ENCODE results near the gene EXOC4. TPM values are rescaled to one million over a fixed set of nuclear protein-coding genes. Genes with fewer than 3 reads are reported as not detected.

EXOC4 gene
- total and polyA plus RNA-seq, 2 experiments from 2014 or later = 23.9 to 51.7 TPM

DNA sequence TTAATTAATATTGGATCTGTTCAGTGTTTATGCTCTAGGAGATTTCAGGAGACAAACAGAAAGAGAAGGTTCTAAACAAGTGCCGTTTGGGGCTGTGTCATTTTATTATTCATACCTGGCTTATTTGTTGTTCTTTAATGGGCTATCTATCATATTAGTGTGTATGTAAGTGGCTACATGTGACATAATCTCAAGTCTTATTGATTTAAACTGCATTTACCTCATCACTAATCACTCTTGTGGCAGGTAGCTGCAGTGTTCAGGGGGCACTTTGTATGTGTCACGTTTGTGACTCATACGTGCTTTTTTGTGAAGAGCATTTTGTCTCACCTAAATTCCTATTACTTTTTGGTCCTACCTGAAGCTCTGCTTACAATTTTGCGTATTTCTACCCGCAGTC is 95.4 kb downstream of the EXOC4 start:
- Histone ChIP-seq H3K4me3 (no peak overlapping the region), H3K9me2 (ENCODE audit: insufficient read depth) (no peaks in the 10 kb centered on the region), H3K79me2 (ENCODE audit: insufficient read depth) (peaks cover 26% of the 10 kb centered on the region), H3K36me3 (ENCODE audit: low read depth) (no peaks in the 10 kb centered on the region), H3K4me2 (ENCODE audit: unreplicated experiment) (no peak overlapping the region), H3F3A (ENCODE audit: insufficient read depth) (no peaks in the 10 kb centered on the region; the same call in 1 of the 2 replicates), H3K27ac (no peak overlapping the region), H3K4me1 (ENCODE audit: insufficient read depth) (no peaks in the 10 kb centered on the region), H2AFZ (no peak overlapping the region), H3K9ac (no peak overlapping the region), H3K9me3 (ENCODE audit: low read depth) (peaks cover 2% of the 10 kb centered on the region), H3K27me3 (replicated peaks; ENCODE audit: insufficient read depth) (no peaks in the 10 kb centered on the region), H4K20me1 (ENCODE audit: insufficient read depth) (no peaks in the 10 kb centered on the region; the same call in 1 of the 2 replicates)
- DNase-seq = no peak
- TF ChIP-seq EZH2 (IDR thresholded peaks at IDR 0.05; ENCODE audit: insufficient read depth, poor library complexity, severe bottlenecking) = no peak
- TF ChIP-seq EZH2phosphoT487 (IDR thresholded peaks at IDR 0.05; ENCODE audit: insufficient read depth, low read depth) = no peak
- WGBS, 2 experiments (ENCODE audit: low coverage in 1 of 2, low lambda C conversion rate in 2 of 2, missing lambda C conversion rate in 2 of 2) = 98 to 99% methylated on average over 5 of the region's 5 CpGs
- in situ Hi-C loops (cut with MboI) = no loop called here

DNA sequence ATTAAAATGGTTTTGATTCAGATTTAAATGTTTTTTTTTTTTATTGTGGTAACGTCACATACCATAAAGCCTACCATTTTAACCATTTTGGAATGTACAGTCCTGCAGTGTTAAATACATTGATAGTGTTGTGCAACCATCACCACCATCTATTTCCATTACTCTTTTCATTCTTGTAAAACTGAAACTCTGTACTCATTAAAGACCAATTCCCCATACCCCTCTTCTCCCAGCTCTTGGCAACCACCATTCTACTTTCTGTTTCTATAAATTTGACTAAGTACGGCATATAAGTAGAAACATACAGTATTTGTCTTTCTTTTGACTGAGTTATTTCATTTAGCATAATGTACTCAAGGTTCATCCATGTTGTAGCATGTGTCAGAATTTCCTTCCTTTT is 96.2 kb downstream of the EXOC4 start:
- no peak overlapping the region for H3K27ac ChIP-seq
- H3K9ac ChIP-seq = no peak overlapping the region
- peaks cover 3% of the 10 kb centered on the region for H3K9me3 ChIP-seq (ENCODE audit: low read depth)
- no peak overlapping the region for H3K4me3 ChIP-seq
- H3K27me3 ChIP-seq (replicated peaks; ENCODE audit: insufficient read depth) = no peaks in the 10 kb centered on the region
- H4K20me1 ChIP-seq (ENCODE audit: insufficient read depth) = no peaks in the 10 kb centered on the region
- H3K4me2 ChIP-seq (ENCODE audit: unreplicated experiment) = no peak overlapping the region
- no peaks in the 10 kb centered on the region; the same call in 1 of the 2 replicates for H3F3A ChIP-seq (ENCODE audit: insufficient read depth)
- no peaks in the 10 kb centered on the region for H3K4me1 ChIP-seq (ENCODE audit: insufficient read depth)
- no peaks in the 10 kb centered on the region for H3K36me3 ChIP-seq (ENCODE audit: low read depth)
- H3K9me2 ChIP-seq (ENCODE audit: insufficient read depth) = no peaks in the 10 kb centered on the region
- in situ Hi-C loops (cut with MboI) = no loop called here
- peaks cover 26% of the 10 kb centered on the region for H3K79me2 ChIP-seq (ENCODE audit: insufficient read depth)
- WGBS, 2 experiments (ENCODE audit: low coverage in 1 of 2, low lambda C conversion rate in 2 of 2, missing lambda C conversion rate in 2 of 2) = 88 to 95% methylated on average over 2 of the region's 2 CpGs
- no peak for TF ChIP-seq EZH2phosphoT487 (IDR thresholded peaks at IDR 0.05; ENCODE audit: insufficient read depth, low read depth)
- no peak overlapping the region for H2AFZ ChIP-seq
- DNase-seq = no peak

DNA sequence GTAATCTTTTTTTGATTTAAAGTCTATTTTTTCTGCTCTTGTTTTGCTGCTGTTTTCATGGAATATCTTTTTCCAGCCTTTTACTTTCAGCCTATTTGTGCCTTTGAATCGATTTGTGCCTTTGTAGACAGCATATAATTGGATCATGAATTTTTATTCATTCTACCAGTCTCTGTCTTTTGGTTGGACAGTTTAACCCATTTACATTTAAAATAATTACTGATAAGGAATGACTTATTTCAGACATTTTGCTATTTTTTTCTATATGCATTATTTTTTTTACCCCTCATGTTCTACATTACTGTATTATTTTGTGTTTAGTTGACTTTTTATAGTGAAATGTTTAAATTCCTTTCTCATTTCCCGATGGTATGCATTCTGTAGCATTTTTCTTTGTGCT is 99.6 kb downstream of the EXOC4 start:
- H3F3A ChIP-seq (ENCODE audit: insufficient read depth) = no peaks in the 10 kb centered on the region
- H3K27ac ChIP-seq = no peak overlapping the region
- H3K4me3 ChIP-seq = no peak overlapping the region
- TF ChIP-seq EZH2phosphoT487 (IDR thresholded peaks at IDR 0.05; ENCODE audit: insufficient read depth, low read depth) = no peak
- TF ChIP-seq EZH2 (IDR thresholded peaks at IDR 0.05; ENCODE audit: insufficient read depth, poor library complexity, severe bottlenecking) = no peak
- no peaks in the 10 kb centered on the region for H3K27me3 ChIP-seq (replicated peaks; ENCODE audit: insufficient read depth)
- no peak overlapping the region for H3K4me2 ChIP-seq (ENCODE audit: unreplicated experiment)
- in situ Hi-C loops (cut with MboI) = no loop called here
- no peaks in the 10 kb centered on the region for H4K20me1 ChIP-seq (ENCODE audit: insufficient read depth)
- H3K36me3 ChIP-seq (ENCODE audit: low read depth) = no peaks in the 10 kb centered on the region
- H3K9ac ChIP-seq = no peak overlapping the region
- H3K9me3 ChIP-seq (ENCODE audit: low read depth) = peaks cover 3% of the 10 kb centered on the region
- H3K79me2 ChIP-seq (ENCODE audit: insufficient read depth) = peaks cover 26% of the 10 kb centered on the region
- no peaks in the 10 kb centered on the region for H3K9me2 ChIP-seq (ENCODE audit: insufficient read depth)
- WGBS, 2 experiments (ENCODE audit: low coverage in 1 of 2, low lambda C conversion rate in 2 of 2, missing lambda C conversion rate in 2 of 2) = 90 to 96% methylated on average over 2 of the region's 2 CpGs
- no peak overlapping the region for H2AFZ ChIP-seq
- H3K4me1 ChIP-seq (ENCODE audit: insufficient read depth) = peaks cover 8% of the 10 kb centered on the region; the same call in 1 of the 2 replicates
- DNase-seq = no peak

DNA sequence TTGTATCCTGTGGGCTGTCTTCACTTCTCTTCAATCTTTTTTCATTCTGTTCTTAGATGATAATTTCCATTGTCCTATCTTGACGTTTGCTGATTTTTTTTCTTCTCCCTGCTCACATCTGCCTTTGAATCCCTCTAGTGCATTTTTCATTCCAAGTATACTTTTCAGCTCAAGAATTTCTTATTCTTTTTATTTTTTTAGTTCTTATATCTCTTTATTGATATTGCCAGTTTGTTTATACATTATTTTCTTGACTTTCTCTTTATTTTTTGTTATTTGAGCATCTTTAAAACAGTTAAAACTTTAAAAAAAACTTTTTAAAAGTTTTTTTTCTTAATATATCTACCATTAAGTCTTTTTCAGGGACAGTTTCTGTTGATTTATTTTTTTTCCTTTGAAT is 100.9 kb downstream of the EXOC4 start:
- TF ChIP-seq EZH2 (IDR thresholded peaks at IDR 0.05; ENCODE audit: insufficient read depth, poor library complexity, severe bottlenecking) (no peak), EZH2phosphoT487 (IDR thresholded peaks at IDR 0.05; ENCODE audit: insufficient read depth, low read depth) (no peak)
- H3K27ac ChIP-seq = no peak overlapping the region
- H3F3A ChIP-seq (ENCODE audit: insufficient read depth) = peaks cover 5% of the 10 kb centered on the region; the same call in 1 of the 2 replicates
- no peak overlapping the region for H3K4me2 ChIP-seq (ENCODE audit: unreplicated experiment)
- peaks cover 26% of the 10 kb centered on the region for H3K79me2 ChIP-seq (ENCODE audit: insufficient read depth)
- H3K9ac ChIP-seq = no peak overlapping the region
- no peaks in the 10 kb centered on the region for H3K36me3 ChIP-seq (ENCODE audit: low read depth)
- no peak for DNase-seq
- peaks cover 13% of the 10 kb centered on the region; the same call in 1 of the 2 replicates for H3K4me1 ChIP-seq (ENCODE audit: insufficient read depth)
- H3K27me3 ChIP-seq (replicated peaks; ENCODE audit: insufficient read depth) = no peaks in the 10 kb centered on the region
- 100% methylated on average over 1 of the region's 1 CpG for WGBS, 2 experiments (ENCODE audit: low coverage in 1 of 2, low lambda C conversion rate in 2 of 2, missing lambda C conversion rate in 2 of 2)
- no peak overlapping the region for H2AFZ ChIP-seq
- in situ Hi-C loops (cut with MboI) = no loop called here
- H3K9me3 ChIP-seq (ENCODE audit: low read depth) = peaks cover 3% of the 10 kb centered on the region
- no peaks in the 10 kb centered on the region for H3K9me2 ChIP-seq (ENCODE audit: insufficient read depth)
- H3K4me3 ChIP-seq = no peak overlapping the region
- no peaks in the 10 kb centered on the region for H4K20me1 ChIP-seq (ENCODE audit: insufficient read depth)
